GM21723 (cell line): Measurements from ENCODE around the gene C17orf75.

Experiments used
- ATAC-seq: cut with Tn5 transposase; IDR thresholded peaks from one replicate; pipeline ENCODE4 v1.9.1; 2021; ENCODE audit warnings: mild to moderate bottlenecking, moderate library complexity; ENCODE audit not compliant: unreplicated experiment

Gene C17orf75

GRCh38 chr17:32307658-32308057 lies 34.3 kb downstream of the C17orf75 start:
- ATAC-seq = no peak

- ATAC-seq = no peak
Observed at GRCh38 chr17:32305049-32305448, 36.9 kb downstream of the C17orf75 start.

GRCh38 chr17:32303781-32304288 lies 38.1 kb downstream of the C17orf75 start:
- no peak for ATAC-seq

- no peak for ATAC-seq
Observed at GRCh38 chr17:32302860-32303649, 38.9 kb downstream of the C17orf75 start.

GRCh38 chr17:32302037-32302436 lies 39.9 kb downstream of the C17orf75 start:
- no peak for ATAC-seq

GRCh38 chr17:32299580-32300164 lies 42.3 kb downstream of the C17orf75 start:
- ATAC-seq = no peak

- no peak for ATAC-seq
Observed at GRCh38 chr17:32298721-32299579, 43.0 kb downstream of the C17orf75 start.

GRCh38 chr17:32298298-32298697 lies 43.7 kb downstream of the C17orf75 start:
- ATAC-seq = no peak

GRCh38 chr17:32297860-32298259 lies 44.1 kb downstream of the C17orf75 start:
- ATAC-seq = no peak

- no peak for ATAC-seq
Observed at GRCh38 chr17:32297424-32297823, 44.5 kb downstream of the C17orf75 start.

GRCh38 chr17:32292094-32292493 lies 49.9 kb downstream of the C17orf75 start:
- no peak for ATAC-seq

GRCh38 chr17:32289471-32290070 lies 52.4 kb downstream of the C17orf75 start:
- ATAC-seq = no peak

- no peak for ATAC-seq
Observed at GRCh38 chr17:32288615-32289014, 53.4 kb downstream of the C17orf75 start.

- no peak for ATAC-seq
Observed at GRCh38 chr17:32287804-32288511, 54.0 kb downstream of the C17orf75 start.

GRCh38 chr17:32286518-32286900 lies 55.5 kb downstream of the C17orf75 start:
- ATAC-seq = no peak

- no peak for ATAC-seq
Observed at GRCh38 chr17:32285746-32286517, 56.0 kb downstream of the C17orf75 start.

- ATAC-seq = no peak
Observed at GRCh38 chr17:32285306-32285705, 56.7 kb downstream of the C17orf75 start.

- ATAC-seq = no peak
Observed at GRCh38 chr17:32283745-32284201, 58.2 kb downstream of the C17orf75 start.

GRCh38 chr17:32281011-32281451 lies 60.9 kb downstream of the C17orf75 start:
- no peak for ATAC-seq
